Measurements from ENCODE around the gene PAM.
A peak's percentile ranks its signal among the peaks of the same experiment; 100 is the strongest.
"Not testable (repeated sequence)": the region's sequence is repeated elsewhere in the genome, so short reads cannot be mapped to it uniquely, and the experiment has no call there.

PAM gene

GRCh38 chr5:102742215-102742614 is 12.9 kb upstream of the PAM start:
- DNase-seq (ENCODE audit: low spot score in 2 of 2) (no peak), ATAC-seq (no peak)
- Mint-ChIP-seq H3K4me1 (peaks cover 2% of the 10 kb centered on the region), H3K9me3 (no peaks in the 10 kb centered on the region), H3K27ac (no peak overlapping the region), H3K36me3 (no peaks in the 10 kb centered on the region), H3K4me3 (no peak overlapping the region)

- ATAC-seq (no peak), DNase-seq (ENCODE audit: low spot score in 2 of 2) (no peak)
- Mint-ChIP-seq H3K9me3 (no peaks in the 10 kb centered on the region), H3K36me3 (no peaks in the 10 kb centered on the region), H3K4me3 (no peak overlapping the region), H3K4me1 (peaks cover 6% of the 10 kb centered on the region), H3K27ac (no peak overlapping the region)
These were observed 11.2 kb upstream of the PAM start for GRCh38 chr5:102743900-102744299.

- H3K27ac Mint-ChIP-seq: no peak overlapping the region
- peaks cover 10% of the 10 kb centered on the region for H3K4me1 Mint-ChIP-seq
- ATAC-seq (peak; percentile 83), DNase-seq (ENCODE audit: low spot score in 2 of 2) (no peak)
- H3K4me3 Mint-ChIP-seq: no peak overlapping the region
- H3K36me3 Mint-ChIP-seq: no peaks in the 10 kb centered on the region
- no peaks in the 10 kb centered on the region for H3K9me3 Mint-ChIP-seq
These were observed 7.5 kb upstream of the PAM start for GRCh38 chr5:102747386-102748166.

GRCh38 chr5:102749416-102750030 is 5.6 kb upstream of the PAM start:
- H3K4me1 Mint-ChIP-seq: peaks cover 30% of the 10 kb centered on the region
- no peak overlapping the region for H3K4me3 Mint-ChIP-seq
- ATAC-seq (no peak), DNase-seq (ENCODE audit: low spot score in 2 of 2) (no peak)
- no peaks in the 10 kb centered on the region for H3K9me3 Mint-ChIP-seq
- H3K36me3 Mint-ChIP-seq: no peaks in the 10 kb centered on the region
- no peak overlapping the region for H3K27ac Mint-ChIP-seq

- Mint-ChIP-seq H3K4me1 (peaks cover 33% of the 10 kb centered on the region), H3K27ac (no peak overlapping the region), H3K9me3 (no peaks in the 10 kb centered on the region), H3K4me3 (no peak overlapping the region), H3K36me3 (no peaks in the 10 kb centered on the region)
- DNase-seq (ENCODE audit: low spot score in 2 of 2) (no peak), ATAC-seq (no peak)
These were observed 4.8 kb upstream of the PAM start for GRCh38 chr5:102750151-102750834.

GRCh38 chr5:102751903-102752376 is 3.2 kb upstream of the PAM start:
- ATAC-seq; H3K9me3 Mint-ChIP-seq; DNase-seq (ENCODE audit: low spot score in 2 of 2); H3K36me3 Mint-ChIP-seq; H3K4me3 Mint-ChIP-seq; H3K27ac Mint-ChIP-seq: not testable (repeated sequence)
- peaks cover 42% of the 10 kb centered on the region for H3K4me1 Mint-ChIP-seq

GRCh38 chr5:102753889-102754766 is 977 bp upstream of the PAM start:
- Mint-ChIP-seq H3K9me3 (no peaks in the 10 kb centered on the region), H3K4me3 (peak overlapping the region; percentile 98), H3K27ac (peak overlapping the region; percentile 99), H3K4me1 (peaks cover 54% of the 10 kb centered on the region), H3K36me3 (peaks cover 10% of the 10 kb centered on the region)
- no peak for ATAC-seq
- DNase-seq (ENCODE audit: low spot score in 2 of 2): no peak

- peak; percentile 89 for ATAC-seq
- H3K4me1 Mint-ChIP-seq: peaks cover 67% of the 10 kb centered on the region
- peaks cover 10% of the 10 kb centered on the region for H3K36me3 Mint-ChIP-seq
These were observed 724 bp downstream of the PAM start for GRCh38 chr5:102755686-102756371.

GRCh38 chr5:102758576-102758975 is 3.5 kb downstream of the PAM start:
- Mint-ChIP-seq H3K4me3 (peak overlapping the region; percentile 98), H3K36me3 (peaks cover 15% of the 10 kb centered on the region), H3K9me3 (no peaks in the 10 kb centered on the region), H3K27ac (peak overlapping the region; percentile 66), H3K4me1 (peaks cover 77% of the 10 kb centered on the region)
- DNase-seq (ENCODE audit: low spot score in 2 of 2) (no peak), ATAC-seq (no peak)

More at GRCh38 chr5:102755686-102756371, 724 bp downstream of the PAM start:
- Mint-ChIP-seq H3K9me3 (no peaks in the 10 kb centered on the region), H3K27ac (peak overlapping the region; percentile 99), H3K4me3 (peak overlapping the region; percentile 98)
- DNase-seq (ENCODE audit: low spot score in 2 of 2): peak; percentile 53 to 80

- Mint-ChIP-seq H3K4me3 (peak overlapping the region; percentile 98), H3K4me1 (peaks cover 75% of the 10 kb centered on the region), H3K27ac (no peak overlapping the region), H3K36me3 (peaks cover 20% of the 10 kb centered on the region), H3K9me3 (no peaks in the 10 kb centered on the region)
- ATAC-seq: no peak
- DNase-seq (ENCODE audit: low spot score in 2 of 2): no peak
These were observed 4.2 kb downstream of the PAM start for GRCh38 chr5:102759289-102759688.

- ATAC-seq: no peak
- DNase-seq (ENCODE audit: low spot score in 2 of 2): no peak
- Mint-ChIP-seq H3K9me3 (no peaks in the 10 kb centered on the region), H3K4me1 (peaks cover 75% of the 10 kb centered on the region), H3K36me3 (peaks cover 21% of the 10 kb centered on the region), H3K4me3 (peak overlapping the region; percentile 98), H3K27ac (no peak overlapping the region)
These were observed 4.6 kb downstream of the PAM start for GRCh38 chr5:102759700-102760099.

GRCh38 chr5:102760815-102761214 is 5.7 kb downstream of the PAM start:
- Mint-ChIP-seq H3K36me3 (peaks cover 22% of the 10 kb centered on the region), H3K4me3 (peak overlapping the region; percentile 73), H3K27ac (peak overlapping the region; percentile 65), H3K9me3 (no peaks in the 10 kb centered on the region), H3K4me1 (peaks cover 81% of the 10 kb centered on the region)
- ATAC-seq (no peak), DNase-seq (ENCODE audit: low spot score in 2 of 2) (no peak)

- H3K4me1 Mint-ChIP-seq: peaks cover 88% of the 10 kb centered on the region
- H3K4me3 Mint-ChIP-seq: peak overlapping the region; percentile 73
- DNase-seq (ENCODE audit: low spot score in 2 of 2) (no peak), ATAC-seq (peak; percentile 69)
- H3K36me3 Mint-ChIP-seq: peaks cover 22% of the 10 kb centered on the region
- no peaks in the 10 kb centered on the region for H3K9me3 Mint-ChIP-seq
- H3K27ac Mint-ChIP-seq: peak overlapping the region; percentile 33
These were observed 7.0 kb downstream of the PAM start for GRCh38 chr5:102762095-102762534.

- peaks cover 23% of the 10 kb centered on the region for H3K36me3 Mint-ChIP-seq
- ATAC-seq: peak; percentile 49
- H3K4me3 Mint-ChIP-seq: peak overlapping the region; percentile 73
- H3K9me3 Mint-ChIP-seq: no peaks in the 10 kb centered on the region
- H3K4me1 Mint-ChIP-seq: peaks cover 89% of the 10 kb centered on the region
- H3K27ac Mint-ChIP-seq: peak overlapping the region; percentile 33
- DNase-seq (ENCODE audit: low spot score in 2 of 2): no peak
These were observed 7.6 kb downstream of the PAM start for GRCh38 chr5:102762562-102763227.

All from stimulated activated effector memory CD8-positive, alpha-beta T cell treated with anti-CD3 and anti-CD28 coated beads, Interleukin-12 subunit alpha, Interleukin-12 subunit beta, amount 100 ng/mL, for 72 hours (primary cell).